ENCODE data around the gene RPAP3. TPM values are rescaled to one million over a fixed set of nuclear protein-coding genes. Genes with fewer than 3 reads are reported as not detected.

RPAP3 gene
- total and polyA plus RNA-seq, 12 donors, result 4.8 to 28.0 (median 20.9) TPM

DNA sequence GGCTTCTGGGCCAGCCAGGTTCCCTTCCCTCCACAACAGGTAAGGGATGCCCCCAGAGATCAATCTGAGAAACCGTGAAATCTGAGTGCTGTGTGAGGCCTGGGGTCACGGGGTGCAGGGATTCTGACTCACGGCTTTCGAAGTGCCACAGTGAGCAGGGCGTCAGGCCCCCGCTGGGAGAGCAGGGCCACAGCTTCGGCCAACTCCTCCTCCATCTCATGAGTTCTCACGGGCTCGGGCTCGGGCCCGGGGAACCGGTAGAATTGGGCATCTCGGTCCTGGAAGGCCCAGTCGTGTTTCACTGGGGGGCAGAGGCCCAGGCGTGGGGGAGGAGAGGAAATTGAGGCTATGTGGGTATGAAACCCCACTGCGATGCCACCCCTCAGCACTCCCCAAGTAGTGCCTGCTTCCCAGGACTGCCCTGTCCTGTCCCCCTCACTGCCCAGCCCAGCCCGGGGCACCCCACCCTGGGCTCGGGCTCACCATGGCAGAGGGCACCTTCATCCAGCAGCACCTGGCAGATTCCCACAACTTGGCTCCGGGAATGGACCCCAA, 45.2 kb upstream of the RPAP3 start:
- ATAC-seq (no peak), DNase-seq (no peak)
- Histone ChIP-seq H3K27me3 (no peaks in the 10 kb centered on the region), H3K4me1 (peaks cover 34 to 55% (median 51%) of the 10 kb centered on the region in 9 donors), H3K4me3 (no peak overlapping the region), H3K36me3 (peaks cover 0 to 66% (median 0%) of the 10 kb centered on the region in 9 donors), H3K9me3 (no peaks in the 10 kb centered on the region), H3K27ac (peak overlapping the region in 1 of 10 donors; percentile 1)
- intact Hi-C loops (cut with DNase I), result loop anchor here in 1 of 10 donors (10.0 kb wide), 1 partner anchor 786 kb away; no protein-coding TSS in a partner anchor
- WGBS, 2 donors, result 89 to 92% methylated on average over 19 of the region's 19 CpGs
- TF ChIP-seq, protein P1, sequence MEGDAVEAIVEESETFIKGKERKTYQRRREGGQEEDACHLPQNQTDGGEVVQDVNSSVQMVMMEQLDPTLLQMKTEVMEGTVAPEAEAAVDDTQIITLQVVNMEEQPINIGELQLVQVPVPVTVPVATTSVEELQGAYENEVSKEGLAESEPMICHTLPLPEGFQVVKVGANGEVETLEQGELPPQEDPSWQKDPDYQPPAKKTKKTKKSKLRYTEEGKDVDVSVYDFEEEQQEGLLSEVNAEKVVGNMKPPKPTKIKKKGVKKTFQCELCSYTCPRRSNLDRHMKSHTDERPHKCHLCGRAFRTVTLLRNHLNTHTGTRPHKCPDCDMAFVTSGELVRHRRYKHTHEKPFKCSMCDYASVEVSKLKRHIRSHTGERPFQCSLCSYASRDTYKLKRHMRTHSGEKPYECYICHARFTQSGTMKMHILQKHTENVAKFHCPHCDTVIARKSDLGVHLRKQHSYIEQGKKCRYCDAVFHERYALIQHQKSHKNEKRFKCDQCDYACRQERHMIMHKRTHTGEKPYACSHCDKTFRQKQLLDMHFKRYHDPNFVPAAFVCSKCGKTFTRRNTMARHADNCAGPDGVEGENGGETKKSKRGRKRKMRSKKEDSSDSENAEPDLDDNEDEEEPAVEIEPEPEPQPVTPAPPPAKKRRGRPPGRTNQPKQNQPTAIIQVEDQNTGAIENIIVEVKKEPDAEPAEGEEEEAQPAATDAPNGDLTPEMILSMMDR (IDR thresholded peaks at IDR 0.05), result no peak

DNA sequence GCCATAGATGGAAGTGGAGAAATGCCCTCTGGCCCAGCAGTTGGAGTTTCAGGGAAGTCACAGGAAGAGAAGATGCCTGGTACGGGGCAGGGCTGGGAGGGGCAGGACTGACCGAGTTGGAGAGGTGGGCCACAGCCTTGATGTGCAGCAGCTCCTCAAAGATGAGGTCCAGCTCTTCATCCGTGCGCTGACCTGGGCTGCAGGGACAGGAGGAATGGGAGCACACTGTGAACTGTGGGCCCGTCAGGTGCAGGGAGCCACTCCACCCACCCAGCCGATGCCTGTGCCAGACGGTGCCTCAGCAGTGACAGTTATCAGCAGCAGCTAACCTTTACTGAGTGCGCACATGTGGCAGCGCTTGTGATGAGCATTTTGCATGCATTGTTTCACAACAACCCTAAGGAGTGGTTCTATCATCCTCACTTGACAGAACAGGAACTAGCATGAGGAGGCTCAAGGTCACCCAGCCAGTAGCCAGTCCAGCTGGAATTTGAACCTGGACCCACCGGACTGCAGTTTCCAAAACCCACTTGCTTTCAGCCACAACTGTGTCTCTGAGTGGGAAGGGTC, 44.5 kb upstream of the RPAP3 start:
- no peaks in the 10 kb centered on the region for H3K9me3 ChIP-seq
- TF ChIP-seq, protein P1 (IDR thresholded peaks at IDR 0.05), result no peak
- peaks cover 0 to 72% (median 0%) of the 10 kb centered on the region in 9 donors for H3K36me3 ChIP-seq
- H3K4me1 ChIP-seq, result peaks cover 29 to 55% (median 48%) of the 10 kb centered on the region in 9 donors
- no peak for DNase-seq
- H3K27me3 ChIP-seq, result no peaks in the 10 kb centered on the region
- H3K4me3 ChIP-seq, result no peak overlapping the region
- H3K27ac ChIP-seq, result no peak overlapping the region
- intact Hi-C loops (cut with DNase I), result loop anchor here in 1 of 10 donors (10.0 kb wide), 1 partner anchor 786 kb away; no protein-coding TSS in a partner anchor
- 89 to 94% methylated on average over 10 of the region's 10 CpGs for WGBS, 2 donors
- no peak for ATAC-seq

DNA sequence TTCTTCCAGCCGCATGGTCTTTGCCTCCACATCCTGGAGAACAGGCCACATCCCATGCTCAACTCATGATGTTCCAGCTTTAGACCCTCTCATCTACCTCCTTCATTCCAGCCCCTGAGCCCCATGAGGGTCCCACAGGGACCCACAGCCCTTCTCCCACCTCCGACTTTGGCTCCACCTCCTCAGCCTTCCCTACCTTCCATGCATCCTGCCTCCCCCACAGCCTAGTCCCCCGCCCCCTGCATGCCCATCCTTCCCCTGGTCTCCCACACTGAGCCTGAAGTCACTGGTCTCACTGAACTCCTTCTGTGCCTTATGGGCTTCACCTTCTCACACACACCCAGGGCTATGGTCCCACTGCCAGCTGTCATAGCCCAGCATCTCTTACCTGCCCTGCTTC, 43.1 kb upstream of the RPAP3 start:
- TF ChIP-seq, protein P1 (IDR thresholded peaks at IDR 0.05), result no peak
- Histone ChIP-seq H3K4me3 (no peak overlapping the region), H3K27ac (no peak overlapping the region), H3K4me1 (peaks cover 19 to 43% (median 34%) of the 10 kb centered on the region in 9 donors), H3K9me3 (no peaks in the 10 kb centered on the region), H3K27me3 (no peaks in the 10 kb centered on the region), H3K36me3 (peaks cover 0 to 76% (median 0%) of the 10 kb centered on the region in 9 donors)
- intact Hi-C loops (cut with DNase I), result no loop called here
- WGBS, 2 donors, result 96 to 97% methylated on average over 3 of the region's 3 CpGs
- DNase-seq (no peak), ATAC-seq (no peak)

DNA sequence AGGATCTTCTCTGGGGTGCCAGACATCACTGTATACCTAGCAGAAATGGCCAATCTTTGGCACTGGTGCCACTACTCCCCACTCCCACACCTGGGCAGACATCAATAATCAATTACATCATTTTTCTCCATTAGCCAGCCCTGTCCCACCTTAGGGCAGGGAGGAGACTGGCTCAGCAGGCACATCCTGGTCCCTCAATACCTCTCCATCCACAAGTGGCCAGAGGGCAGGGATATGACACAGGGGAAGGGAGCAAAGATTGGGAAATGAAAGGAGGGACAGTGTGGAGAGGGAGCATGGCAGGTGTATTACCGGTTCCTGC, 42.6 kb upstream of the RPAP3 start:
- Histone ChIP-seq H3K4me1 (peaks cover 15 to 39% (median 30%) of the 10 kb centered on the region in 9 donors), H3K27ac (no peak overlapping the region), H3K27me3 (peaks cover 0 to 3% (median 0%) of the 10 kb centered on the region in 7 donors), H3K4me3 (no peak overlapping the region), H3K36me3 (peaks cover 0 to 76% (median 0%) of the 10 kb centered on the region in 9 donors), H3K9me3 (no peaks in the 10 kb centered on the region)
- DNase-seq (no peak), ATAC-seq (no peak)
- TF ChIP-seq, protein P1 (IDR thresholded peaks at IDR 0.05), result no peak
- 96 to 100% methylated on average over 1 of the region's 1 CpG for WGBS, 2 donors
- intact Hi-C loops (cut with DNase I), result no loop called here

Measured in heart right ventricle (tissue), 16 donors.